HL-60 (cell line): ENCODE measurements around the gene PIGH.
"Not testable (repeated sequence)": the region's sequence is repeated elsewhere in the genome, so short reads cannot be mapped to it uniquely, and the experiment has no call there.

Source experiments
- DNase-seq, 2 experiments: peaks; one replicate each; pipeline ENCODE4 v3.0.0-alpha.2; 2010 to 2020; ENCODE audit warnings: low read depth in 1 of 2, low spot score in 1 of 2
- H3K27ac ChIP-seq: fragments of 250-450 bp; sonication (Bioruptor Pico); replicated peaks from 2 replicates; pipeline ENCODE4 v1.5.1; 2020; ENCODE audit warnings: mild to moderate bottlenecking, moderate library complexity
- H3K27me3 ChIP-seq: fragments of 250-450 bp; sonication (Bioruptor Pico); 2 replicates; pipeline ENCODE4 v1.5.1; 2021; ENCODE audit warnings: mild to moderate bottlenecking, moderate library complexity; ENCODE audit not compliant: insufficient read depth, poor library complexity, severe bottlenecking
- H3K4me3 ChIP-seq: replicated peaks from 2 replicates; pipeline ENCODE4 v1.5.1; 2011; ENCODE audit warnings: mild to moderate bottlenecking, control low read depth, low read length; ENCODE audit not compliant: insufficient read depth
- GABPA ChIP-seq: IDR thresholded peaks from 2 replicates; pipeline ENCODE4 v1.6.1; 2012; ENCODE audit warnings: low read depth
- POLR2AphosphoS5 ChIP-seq: IDR thresholded peaks from 2 replicates; pipeline ENCODE4 v1.6.1; 2012; ENCODE audit warnings: low read depth
- SPI1 ChIP-seq: IDR thresholded peaks from 2 replicates; pipeline ENCODE4 v1.6.1; 2012; ENCODE audit warnings: low read depth, mild to moderate bottlenecking, borderline replicate concordance
- TF ChIP-seq, protein P1 (sequence below): IDR thresholded peaks from 2 replicates; pipeline ENCODE4 v1.6.1; 2012; ENCODE audit warnings: low read depth; ENCODE audit not compliant: insufficient replicate concordance
- TF ChIP-seq, protein P2 (sequence below): IDR thresholded peaks from one replicate; pipeline ENCODE4 v1.5.1; 2011; ENCODE audit warnings: low read length, control low read depth, inconsistent platforms; ENCODE audit not compliant: insufficient read depth

PIGH gene

DNA sequence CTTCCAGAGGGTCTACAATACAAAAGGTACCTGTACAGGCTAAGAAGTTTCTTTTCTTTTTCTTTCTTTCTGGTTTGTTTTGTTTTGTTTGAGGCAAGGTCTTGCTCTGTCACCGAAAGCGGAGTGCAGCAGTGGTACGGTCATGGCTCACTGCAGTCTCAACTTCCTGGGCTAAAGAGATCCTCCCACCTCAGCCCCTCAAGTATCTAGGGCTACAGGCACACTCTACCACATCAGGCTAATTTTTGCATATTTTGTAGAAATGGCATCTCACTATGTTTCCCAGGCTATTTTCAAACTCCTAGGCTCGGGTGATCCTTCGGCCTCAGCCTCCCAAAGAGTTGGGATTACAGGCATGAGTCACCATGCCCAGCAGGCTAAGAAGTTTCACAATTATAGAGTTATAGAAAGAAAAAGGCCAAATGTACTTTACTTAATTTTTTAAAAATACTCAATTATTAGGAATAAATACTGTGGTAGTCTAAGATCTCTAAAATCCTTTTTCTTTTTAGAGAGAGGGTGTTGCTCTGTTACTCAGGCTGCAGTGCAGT lies 3.0 kb upstream of the PIGH start:
- TF ChIP-seq POLR2AphosphoS5 = no peak
- no peak for TF ChIP-seq GABPA
- H3K27me3 ChIP-seq = no peaks in the 10 kb centered on the region
- H3K27ac ChIP-seq = no peak overlapping the region
- no peak for DNase-seq
- no peak overlapping the region for H3K4me3 ChIP-seq

DNA sequence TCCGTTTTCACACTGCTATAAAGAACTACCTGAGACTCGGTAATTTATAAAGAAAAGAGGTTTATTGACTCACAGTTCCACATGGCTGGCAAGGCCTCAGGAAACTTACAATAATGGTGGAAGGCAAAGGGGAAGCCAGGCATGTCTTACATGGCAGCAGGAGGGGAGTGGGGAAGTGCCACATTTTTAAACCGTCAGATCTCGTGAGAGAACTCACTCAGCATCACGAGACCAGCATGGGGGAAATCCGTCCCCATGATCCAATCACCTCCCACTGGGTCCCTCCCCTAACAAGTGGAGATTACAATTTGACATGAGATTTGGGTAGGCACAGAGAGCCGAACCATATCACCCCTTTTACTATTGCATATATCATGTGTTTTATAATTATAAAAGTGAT lies 2.0 kb upstream of the PIGH start:
- Histone ChIP-seq H3K4me3 (no peak overlapping the region), H3K27me3 (no peaks in the 10 kb centered on the region), H3K27ac (no peak overlapping the region)
- TF ChIP-seq, protein P1, sequence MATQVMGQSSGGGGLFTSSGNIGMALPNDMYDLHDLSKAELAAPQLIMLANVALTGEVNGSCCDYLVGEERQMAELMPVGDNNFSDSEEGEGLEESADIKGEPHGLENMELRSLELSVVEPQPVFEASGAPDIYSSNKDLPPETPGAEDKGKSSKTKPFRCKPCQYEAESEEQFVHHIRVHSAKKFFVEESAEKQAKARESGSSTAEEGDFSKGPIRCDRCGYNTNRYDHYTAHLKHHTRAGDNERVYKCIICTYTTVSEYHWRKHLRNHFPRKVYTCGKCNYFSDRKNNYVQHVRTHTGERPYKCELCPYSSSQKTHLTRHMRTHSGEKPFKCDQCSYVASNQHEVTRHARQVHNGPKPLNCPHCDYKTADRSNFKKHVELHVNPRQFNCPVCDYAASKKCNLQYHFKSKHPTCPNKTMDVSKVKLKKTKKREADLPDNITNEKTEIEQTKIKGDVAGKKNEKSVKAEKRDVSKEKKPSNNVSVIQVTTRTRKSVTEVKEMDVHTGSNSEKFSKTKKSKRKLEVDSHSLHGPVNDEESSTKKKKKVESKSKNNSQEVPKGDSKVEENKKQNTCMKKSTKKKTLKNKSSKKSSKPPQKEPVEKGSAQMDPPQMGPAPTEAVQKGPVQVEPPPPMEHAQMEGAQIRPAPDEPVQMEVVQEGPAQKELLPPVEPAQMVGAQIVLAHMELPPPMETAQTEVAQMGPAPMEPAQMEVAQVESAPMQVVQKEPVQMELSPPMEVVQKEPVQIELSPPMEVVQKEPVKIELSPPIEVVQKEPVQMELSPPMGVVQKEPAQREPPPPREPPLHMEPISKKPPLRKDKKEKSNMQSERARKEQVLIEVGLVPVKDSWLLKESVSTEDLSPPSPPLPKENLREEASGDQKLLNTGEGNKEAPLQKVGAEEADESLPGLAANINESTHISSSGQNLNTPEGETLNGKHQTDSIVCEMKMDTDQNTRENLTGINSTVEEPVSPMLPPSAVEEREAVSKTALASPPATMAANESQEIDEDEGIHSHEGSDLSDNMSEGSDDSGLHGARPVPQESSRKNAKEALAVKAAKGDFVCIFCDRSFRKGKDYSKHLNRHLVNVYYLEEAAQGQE = no peak
- TF ChIP-seq POLR2AphosphoS5 (no peak), GABPA (no peak), SPI1 (no peak)
- TF ChIP-seq, protein P2, sequence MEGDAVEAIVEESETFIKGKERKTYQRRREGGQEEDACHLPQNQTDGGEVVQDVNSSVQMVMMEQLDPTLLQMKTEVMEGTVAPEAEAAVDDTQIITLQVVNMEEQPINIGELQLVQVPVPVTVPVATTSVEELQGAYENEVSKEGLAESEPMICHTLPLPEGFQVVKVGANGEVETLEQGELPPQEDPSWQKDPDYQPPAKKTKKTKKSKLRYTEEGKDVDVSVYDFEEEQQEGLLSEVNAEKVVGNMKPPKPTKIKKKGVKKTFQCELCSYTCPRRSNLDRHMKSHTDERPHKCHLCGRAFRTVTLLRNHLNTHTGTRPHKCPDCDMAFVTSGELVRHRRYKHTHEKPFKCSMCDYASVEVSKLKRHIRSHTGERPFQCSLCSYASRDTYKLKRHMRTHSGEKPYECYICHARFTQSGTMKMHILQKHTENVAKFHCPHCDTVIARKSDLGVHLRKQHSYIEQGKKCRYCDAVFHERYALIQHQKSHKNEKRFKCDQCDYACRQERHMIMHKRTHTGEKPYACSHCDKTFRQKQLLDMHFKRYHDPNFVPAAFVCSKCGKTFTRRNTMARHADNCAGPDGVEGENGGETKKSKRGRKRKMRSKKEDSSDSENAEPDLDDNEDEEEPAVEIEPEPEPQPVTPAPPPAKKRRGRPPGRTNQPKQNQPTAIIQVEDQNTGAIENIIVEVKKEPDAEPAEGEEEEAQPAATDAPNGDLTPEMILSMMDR = no peak
- no peak for DNase-seq

DNA sequence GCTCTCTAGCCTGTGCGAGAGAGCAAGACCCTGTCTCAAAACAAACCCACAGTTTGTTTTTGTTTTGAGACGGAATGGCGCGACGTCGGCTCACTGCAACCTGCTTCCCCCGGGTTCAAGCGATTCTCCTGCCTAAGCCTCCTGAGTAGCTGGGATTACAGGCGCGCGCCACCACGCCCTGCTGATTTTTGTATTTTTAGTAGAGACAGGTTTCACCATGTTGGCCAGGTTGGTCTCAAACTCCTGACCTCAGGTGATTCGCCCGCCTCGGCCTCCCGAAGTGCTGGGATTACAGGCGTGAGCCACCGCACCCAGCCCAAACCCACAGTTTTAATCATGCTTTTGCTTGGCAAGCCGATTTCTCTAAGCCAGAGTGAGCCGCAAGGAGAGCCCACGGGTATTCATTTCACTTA lies 500 bp upstream of the PIGH start:
- not testable (repeated sequence) for DNase-seq, H3K27me3 ChIP-seq
- Histone ChIP-seq H3K27ac (peak overlapping the region; percentile 56), H3K4me3 (peak overlapping the region; percentile 73)

DNA sequence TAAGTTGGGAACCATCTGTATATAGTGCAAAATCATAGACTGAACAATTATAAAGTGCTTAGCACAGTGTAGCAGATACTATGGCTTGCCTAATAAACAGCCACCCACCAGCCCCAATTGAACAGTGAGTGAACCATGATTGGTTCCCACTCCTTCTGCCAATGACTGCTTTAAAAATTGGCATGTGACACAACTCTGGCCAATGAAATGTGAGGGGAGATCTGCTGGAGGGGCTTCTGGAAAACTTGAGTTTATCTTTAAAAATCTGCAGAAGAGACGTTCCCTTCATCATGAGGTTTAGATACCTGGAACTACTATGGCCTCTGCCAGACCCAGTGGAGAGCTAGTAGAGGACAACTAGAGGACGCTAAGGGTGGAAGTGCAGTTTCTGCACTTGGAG lies 4.7 kb downstream of the PIGH start:
- DNase-seq = no peak
- TF ChIP-seq, protein P2 = no peak
- TF ChIP-seq SPI1 (no peak), POLR2AphosphoS5 (no peak), GABPA (no peak)
- TF ChIP-seq, protein P1 = no peak
- Histone ChIP-seq H3K27ac (no peak overlapping the region), H3K27me3 (no peaks in the 10 kb centered on the region), H3K4me3 (no peak overlapping the region)

DNA sequence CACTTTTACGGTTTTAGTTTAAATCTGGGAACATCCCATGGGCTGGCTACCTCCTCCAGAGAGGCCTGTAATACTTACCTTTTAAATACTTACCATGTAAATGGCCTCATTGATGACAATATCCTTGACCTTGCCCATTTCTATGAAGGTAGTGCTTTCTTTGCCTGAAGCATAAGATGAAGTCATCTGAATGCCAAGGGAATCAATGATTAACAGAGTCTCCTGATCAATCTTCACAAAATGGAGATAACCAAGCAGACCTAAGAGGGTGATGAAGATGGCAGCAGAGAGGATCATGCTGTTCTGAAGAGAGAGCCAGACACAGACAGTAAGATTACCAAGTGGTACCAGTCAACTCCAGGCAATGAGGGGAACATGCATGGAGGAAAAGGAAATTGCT lies 6.4 kb downstream of the PIGH start:
- not testable (repeated sequence) for H3K27me3 ChIP-seq, H3K27ac ChIP-seq, DNase-seq, H3K4me3 ChIP-seq
